Neural cell (in vitro differentiated cells): Measurements from ENCODE around the gene KRT9. TPM values are rescaled to one million over a fixed set of nuclear protein-coding genes. Genes with fewer than 3 reads are reported as not detected.

Experiments
- H2AFZ ChIP-seq: fragments of 200-600, 300-800 bp; sonication (generic), shearing (Covaris generic); 2 replicates; pipeline ENCODE4 v1.6.0; 2014; ENCODE audit warnings: low read depth, mild to moderate bottlenecking, antibody characterized with exemption, low read length, moderate library complexity
- H3F3A ChIP-seq: fragments of 200-600 bp; shearing (Covaris generic); 2 replicates; pipeline ENCODE4 v1.6.1; 2016; ENCODE audit warnings: mild to moderate bottlenecking, moderate library complexity, mixed read lengths, antibody characterized with exemption, low read length; ENCODE audit not compliant: insufficient read depth, poor library complexity, severe bottlenecking
- H3K27ac ChIP-seq: fragments of 200-600, 300-800 bp; sonication (generic), shearing (Covaris generic); 2 replicates; pipeline ENCODE4 v1.5.1; 2014; ENCODE audit warnings: mild to moderate bottlenecking, low read length, moderate library complexity
- H3K27me3 ChIP-seq: fragments of 300-800, 200-600 bp; sonication (generic), shearing (Covaris generic); 2 replicates; pipeline ENCODE4 v1.6.0; 2014; ENCODE audit warnings: mild to moderate bottlenecking, low read depth, low read length, moderate library complexity; ENCODE audit not compliant: insufficient read depth
- H3K36me3 ChIP-seq: fragments of 300-800, 200-600 bp; sonication (generic), shearing (Covaris generic); 2 replicates; pipeline ENCODE4 v1.5.1; 2014; ENCODE audit warnings: mild to moderate bottlenecking, antibody characterized with exemption, low read length, moderate library complexity; ENCODE audit not compliant: insufficient read depth
- H3K4me2 ChIP-seq: fragments of 300-800, 200-600 bp; sonication (generic), shearing (Covaris generic); 2 replicates; pipeline ENCODE4 v1.6.0; 2014; ENCODE audit warnings: mild to moderate bottlenecking, low read length
- H3K4me3 ChIP-seq: fragments of 300-800, 200-600 bp; sonication (generic), shearing (Covaris generic); 2 replicates; pipeline ENCODE4 v1.5.1; 2014; ENCODE audit warnings: mild to moderate bottlenecking, low read length, moderate library complexity
- H3K79me2 ChIP-seq: fragments of 200-600 bp; shearing (Covaris generic); replicated peaks from 2 replicates; pipeline ENCODE4 v1.6.0; 2014; ENCODE audit warnings: mild to moderate bottlenecking, low read length, moderate library complexity; ENCODE audit not compliant: insufficient read depth
- H3K9ac ChIP-seq: fragments of 300-800, 200-600 bp; sonication (generic), shearing (Covaris generic); 2 replicates; pipeline ENCODE4 v1.6.1; 2016; ENCODE audit warnings: mild to moderate bottlenecking, low read length, mixed read lengths
- H3K9me2 ChIP-seq: fragments of 200-600 bp; shearing (Covaris generic); 2 replicates; pipeline ENCODE4 v1.6.1; 2016; ENCODE audit warnings: mild to moderate bottlenecking, low read length, mixed read lengths; ENCODE audit not compliant: insufficient read depth
- H3K9me3 ChIP-seq: fragments of 200-600, 300-800 bp; sonication (generic), shearing (Covaris generic); 2 replicates; pipeline ENCODE4 v1.6.1; 2016; ENCODE audit warnings: mild to moderate bottlenecking, mixed run types, low read length, moderate library complexity, mixed read lengths
- H4K20me1 ChIP-seq: fragments of 200-600 bp; shearing (Covaris generic); 2 replicates; pipeline ENCODE4 v1.6.1; 2016; ENCODE audit warnings: mild to moderate bottlenecking, mixed run types; ENCODE audit not compliant: insufficient read depth
- EP300 ChIP-seq: fragments of 450-650 bp; conservative IDR thresholded peaks from 2 replicates; pipeline ENCODE4 v1.6.1; 2014; ENCODE audit warnings: antibody characterized with exemption, mild to moderate bottlenecking, moderate library complexity; ENCODE audit not compliant: poor library complexity, severe bottlenecking
- EZH2 ChIP-seq: fragments of 200-600, 300-800 bp; shearing (Covaris generic), sonication (generic); IDR thresholded peaks from 2 replicates; pipeline ENCODE4 v1.6.1; 2014; ENCODE audit warnings: antibody characterized with exemption, low read length, borderline replicate concordance, mild to moderate bottlenecking; ENCODE audit not compliant: insufficient read depth, poor library complexity, severe bottlenecking
- MXI1 ChIP-seq: fragments of 450-650 bp; conservative IDR thresholded peaks from 2 replicates; pipeline ENCODE4 v1.6.1; 2014; ENCODE audit warnings: antibody characterized with exemption, mild to moderate bottlenecking; ENCODE audit not compliant: poor library complexity, severe bottlenecking
- POLR2AphosphoS5 ChIP-seq: IDR thresholded peaks from 2 replicates; pipeline ENCODE4 v1.6.1; 2012
- RAD21 ChIP-seq: fragments of 450-650 bp; conservative IDR thresholded peaks from 2 replicates; pipeline ENCODE4 v1.6.1; 2014; ENCODE audit warnings: antibody characterized with exemption, mild to moderate bottlenecking, moderate library complexity
- REST ChIP-seq: IDR thresholded peaks from 2 replicates; pipeline ENCODE4 v1.6.1; 2012; ENCODE audit warnings: borderline replicate concordance
- SMC3 ChIP-seq: fragments of 450-650 bp; conservative IDR thresholded peaks from 2 replicates; pipeline ENCODE4 v1.6.1; 2014; ENCODE audit warnings: antibody characterized with exemption, mild to moderate bottlenecking, moderate library complexity; ENCODE audit not compliant: poor library complexity
- TAF1 ChIP-seq: IDR thresholded peaks from 2 replicates; pipeline ENCODE4 v1.6.1; 2012; ENCODE audit warnings: low read depth
- polyA plus RNA-seq: library from polyadenylated mRNA; depleted of rRNA; stranded (reverse); fragments of >200 nt; gene quantifications from 2 replicates; pipeline ENCODE4 v1.2.3, GENCODE V29; 2014
- TF ChIP-seq, protein P1 (sequence below): fragments of 450-650 bp; IDR thresholded peaks from 2 replicates; pipeline ENCODE4 v1.5.1; 2014; ENCODE audit warnings: antibody characterized with exemption, mild to moderate bottlenecking, moderate library complexity; ENCODE audit not compliant: poor library complexity, severe bottlenecking

Gene KRT9
- polyA plus RNA-seq, 1 donor from 2014 or later = not detected

DNA sequence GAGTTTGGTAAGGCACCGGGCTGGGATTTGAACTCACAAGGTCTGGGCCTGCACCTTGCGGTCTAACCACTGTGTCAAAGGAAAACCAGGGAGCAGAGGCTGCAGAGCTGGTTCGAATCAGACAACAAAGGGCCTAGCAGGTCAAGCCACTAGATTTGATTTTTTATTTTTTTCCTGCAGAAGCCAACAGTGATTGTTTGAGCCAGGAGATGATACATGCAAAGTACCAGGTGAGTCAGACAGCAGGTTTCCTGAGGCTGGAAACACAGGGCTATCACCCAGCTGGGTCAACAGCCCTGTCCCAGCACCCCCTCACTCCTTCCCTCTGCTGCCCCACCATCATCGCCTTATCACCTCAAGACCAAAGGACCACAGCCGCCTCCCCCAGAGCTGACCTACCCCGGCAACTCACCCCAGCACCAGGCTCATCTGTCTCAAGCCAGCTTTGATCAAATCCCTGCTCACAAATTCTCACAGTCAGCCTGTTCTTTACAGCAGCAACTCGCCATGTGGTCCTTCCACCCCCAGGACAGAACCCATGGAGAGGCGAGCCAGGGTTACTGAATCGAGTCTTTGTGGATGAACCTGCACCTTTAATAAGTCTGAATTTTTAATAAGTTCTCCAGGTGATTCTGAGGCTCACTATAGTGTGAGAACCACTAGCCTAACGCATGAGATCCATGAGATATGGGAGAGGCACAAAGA, 30.8 kb downstream of the KRT9 start:
- Histone ChIP-seq H3K36me3 (no peaks in the 10 kb centered on the region), H3K9ac (no peak overlapping the region), H2AFZ (no peak overlapping the region), H3K79me2 (no peaks in the 10 kb centered on the region), H4K20me1 (no peaks in the 10 kb centered on the region), H3F3A (no peaks in the 10 kb centered on the region), H3K4me2 (no peak overlapping the region), H3K27me3 (no peaks in the 10 kb centered on the region), H3K4me3 (no peak overlapping the region), H3K27ac (no peak overlapping the region), H3K9me2 (no peaks in the 10 kb centered on the region), H3K9me3 (no peaks in the 10 kb centered on the region)
- no peak for TF ChIP-seq RAD21
- TF ChIP-seq EP300 = no peak
- TF ChIP-seq, protein P1, sequence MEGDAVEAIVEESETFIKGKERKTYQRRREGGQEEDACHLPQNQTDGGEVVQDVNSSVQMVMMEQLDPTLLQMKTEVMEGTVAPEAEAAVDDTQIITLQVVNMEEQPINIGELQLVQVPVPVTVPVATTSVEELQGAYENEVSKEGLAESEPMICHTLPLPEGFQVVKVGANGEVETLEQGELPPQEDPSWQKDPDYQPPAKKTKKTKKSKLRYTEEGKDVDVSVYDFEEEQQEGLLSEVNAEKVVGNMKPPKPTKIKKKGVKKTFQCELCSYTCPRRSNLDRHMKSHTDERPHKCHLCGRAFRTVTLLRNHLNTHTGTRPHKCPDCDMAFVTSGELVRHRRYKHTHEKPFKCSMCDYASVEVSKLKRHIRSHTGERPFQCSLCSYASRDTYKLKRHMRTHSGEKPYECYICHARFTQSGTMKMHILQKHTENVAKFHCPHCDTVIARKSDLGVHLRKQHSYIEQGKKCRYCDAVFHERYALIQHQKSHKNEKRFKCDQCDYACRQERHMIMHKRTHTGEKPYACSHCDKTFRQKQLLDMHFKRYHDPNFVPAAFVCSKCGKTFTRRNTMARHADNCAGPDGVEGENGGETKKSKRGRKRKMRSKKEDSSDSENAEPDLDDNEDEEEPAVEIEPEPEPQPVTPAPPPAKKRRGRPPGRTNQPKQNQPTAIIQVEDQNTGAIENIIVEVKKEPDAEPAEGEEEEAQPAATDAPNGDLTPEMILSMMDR = no peak
- TF ChIP-seq SMC3 = no peak
- no peak for TF ChIP-seq POLR2AphosphoS5

- Histone ChIP-seq H2AFZ (no peak overlapping the region), H3K27ac (no peak overlapping the region), H3K36me3 (no peaks in the 10 kb centered on the region)
These were observed 31.7 kb downstream of the KRT9 start for GRCh38 chr17:41539979-41540701.

More at GRCh38 chr17:41539979-41540701, 31.7 kb downstream of the KRT9 start:
- H3F3A ChIP-seq = no peaks in the 10 kb centered on the region
- TF ChIP-seq, protein P1 = no peak
- TF ChIP-seq RAD21 = no peak
- no peak for TF ChIP-seq EP300
- no peak for TF ChIP-seq REST
- TF ChIP-seq POLR2AphosphoS5 = no peak
- TF ChIP-seq EZH2 = no peak
- TF ChIP-seq MXI1 = no peak
- no peak for TF ChIP-seq SMC3
- no peak for TF ChIP-seq TAF1
- no peak overlapping the region for H3K4me2 ChIP-seq
- H3K79me2 ChIP-seq = no peaks in the 10 kb centered on the region
- H3K27me3 ChIP-seq = no peaks in the 10 kb centered on the region
- no peaks in the 10 kb centered on the region for H4K20me1 ChIP-seq
- H3K9me3 ChIP-seq = no peaks in the 10 kb centered on the region
- H3K4me3 ChIP-seq = no peak overlapping the region
- no peaks in the 10 kb centered on the region for H3K9me2 ChIP-seq
- no peak overlapping the region for H3K9ac ChIP-seq
